ENCODE results near the gene XPO1.

Gene XPO1

DNA sequence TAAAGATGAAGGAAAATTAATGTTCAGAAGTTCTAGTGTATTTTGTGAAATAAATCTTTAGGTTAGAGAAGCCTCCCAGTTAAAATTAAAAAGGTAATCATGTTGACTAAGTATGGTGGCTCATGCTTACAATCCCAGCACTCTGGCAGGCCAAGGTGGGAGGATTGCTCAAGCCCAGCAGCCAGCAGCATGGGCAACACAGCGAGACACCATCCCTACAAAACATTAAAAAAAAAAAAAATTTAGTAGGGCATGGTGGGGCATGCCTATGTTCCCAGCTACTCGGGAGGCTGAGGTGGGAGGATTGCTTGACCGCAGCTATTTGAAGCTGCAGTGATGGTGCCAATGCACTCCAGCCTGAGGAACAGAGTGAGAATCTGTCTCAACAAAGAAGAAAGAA lies 17.9 kb downstream of the XPO1 start:
- no peaks in the 10 kb centered on the region for H3K4me1 ChIP-seq (ENCODE audit: insufficient read depth, poor library complexity, severe bottlenecking)

GRCh38 chr2:61512768-61513398 lies 25.3 kb downstream of the XPO1 start:
- ATAC-seq (ENCODE audit: low read depth) (no peak), DNase-seq (ENCODE audit: low spot score) (no peak)
- H3K27ac ChIP-seq (ENCODE audit: poor library complexity, severe bottlenecking): no peak overlapping the region
- no peaks in the 10 kb centered on the region for H3K27me3 ChIP-seq (ENCODE audit: insufficient read depth, poor library complexity, severe bottlenecking)
- H3K9me3 ChIP-seq (ENCODE audit: severe bottlenecking): no peaks in the 10 kb centered on the region
- no peak overlapping the region for H3K4me3 ChIP-seq (ENCODE audit: severe bottlenecking)
- H3K4me1 ChIP-seq (ENCODE audit: insufficient read depth, poor library complexity, severe bottlenecking): peaks cover 3% of the 10 kb centered on the region
- H3K36me3 ChIP-seq (ENCODE audit: low read depth): peaks cover 96% of the 10 kb centered on the region
- TF ChIP-seq, protein P1, sequence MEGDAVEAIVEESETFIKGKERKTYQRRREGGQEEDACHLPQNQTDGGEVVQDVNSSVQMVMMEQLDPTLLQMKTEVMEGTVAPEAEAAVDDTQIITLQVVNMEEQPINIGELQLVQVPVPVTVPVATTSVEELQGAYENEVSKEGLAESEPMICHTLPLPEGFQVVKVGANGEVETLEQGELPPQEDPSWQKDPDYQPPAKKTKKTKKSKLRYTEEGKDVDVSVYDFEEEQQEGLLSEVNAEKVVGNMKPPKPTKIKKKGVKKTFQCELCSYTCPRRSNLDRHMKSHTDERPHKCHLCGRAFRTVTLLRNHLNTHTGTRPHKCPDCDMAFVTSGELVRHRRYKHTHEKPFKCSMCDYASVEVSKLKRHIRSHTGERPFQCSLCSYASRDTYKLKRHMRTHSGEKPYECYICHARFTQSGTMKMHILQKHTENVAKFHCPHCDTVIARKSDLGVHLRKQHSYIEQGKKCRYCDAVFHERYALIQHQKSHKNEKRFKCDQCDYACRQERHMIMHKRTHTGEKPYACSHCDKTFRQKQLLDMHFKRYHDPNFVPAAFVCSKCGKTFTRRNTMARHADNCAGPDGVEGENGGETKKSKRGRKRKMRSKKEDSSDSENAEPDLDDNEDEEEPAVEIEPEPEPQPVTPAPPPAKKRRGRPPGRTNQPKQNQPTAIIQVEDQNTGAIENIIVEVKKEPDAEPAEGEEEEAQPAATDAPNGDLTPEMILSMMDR (IDR thresholded peaks at IDR 0.05; ENCODE audit: poor library complexity, severe bottlenecking): no peak

More for the DNA sequence above, 17.9 kb downstream of the XPO1 start:
- DNase-seq (ENCODE audit: low spot score) (no peak), ATAC-seq (ENCODE audit: low read depth) (peak; percentile 27; the same call in 1 of the 3 replicates)
- TF ChIP-seq, protein P1 (IDR thresholded peaks at IDR 0.05; ENCODE audit: poor library complexity, severe bottlenecking): no peak
- Histone ChIP-seq H3K9me3 (ENCODE audit: severe bottlenecking) (no peaks in the 10 kb centered on the region), H3K36me3 (ENCODE audit: low read depth) (peaks cover 92% of the 10 kb centered on the region), H3K4me3 (ENCODE audit: severe bottlenecking) (no peak overlapping the region), H3K27me3 (ENCODE audit: insufficient read depth, poor library complexity, severe bottlenecking) (no peaks in the 10 kb centered on the region), H3K27ac (ENCODE audit: poor library complexity, severe bottlenecking) (no peak overlapping the region)

DNA sequence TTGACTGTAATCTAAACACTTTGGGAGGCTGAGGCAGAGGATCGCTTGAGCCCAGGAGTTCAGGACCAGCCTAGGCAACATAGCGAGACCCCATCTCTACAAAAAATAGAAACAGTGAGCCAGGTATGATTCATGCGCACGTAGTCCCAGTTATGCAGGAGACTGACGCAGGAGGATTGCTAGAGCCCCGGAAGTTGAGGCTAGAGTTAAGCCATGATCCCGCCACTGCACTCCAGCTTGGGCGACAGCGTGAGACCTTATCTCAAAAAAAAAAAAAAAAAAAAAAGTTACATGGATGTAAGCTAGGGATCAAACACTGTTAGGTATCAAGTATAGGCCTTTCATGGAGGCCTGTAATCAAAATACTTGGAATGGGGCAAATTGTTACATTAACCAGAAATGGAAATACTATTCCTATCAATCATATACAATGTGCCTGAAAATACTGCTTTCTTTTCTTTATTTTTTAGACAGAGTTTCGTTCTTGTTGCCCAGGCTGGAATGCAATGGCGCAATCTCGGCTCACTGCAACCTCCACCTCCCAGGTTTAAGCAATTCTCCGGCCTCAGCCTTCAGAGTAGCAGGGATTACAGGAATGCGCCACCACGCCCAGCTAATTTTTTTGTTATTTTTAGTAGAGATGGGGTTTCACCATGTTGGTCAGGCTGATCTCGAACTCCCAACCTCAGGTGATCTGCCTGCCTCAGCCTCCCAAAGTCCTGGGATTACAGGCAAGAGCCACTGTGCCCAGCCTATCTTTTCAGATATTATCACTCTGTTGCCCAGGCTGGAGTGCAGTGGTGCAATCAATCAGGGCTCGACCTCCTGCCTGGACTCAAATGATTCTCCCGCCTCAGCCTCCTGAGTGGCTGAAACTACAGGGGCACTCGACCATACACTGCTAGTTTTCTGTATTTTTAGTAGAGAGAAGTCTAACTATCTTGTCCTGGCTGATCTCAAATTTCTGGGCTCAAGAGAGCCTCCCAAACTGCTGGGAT lies 27.2 kb downstream of the XPO1 start:
- ATAC-seq (ENCODE audit: low read depth) (peak; percentile 14; the same call in 1 of the 3 replicates), DNase-seq (ENCODE audit: low spot score) (no peak)
- H3K27me3 ChIP-seq (ENCODE audit: insufficient read depth, poor library complexity, severe bottlenecking): no peaks in the 10 kb centered on the region
- H3K4me3 ChIP-seq (ENCODE audit: severe bottlenecking): no peak overlapping the region
- H3K27ac ChIP-seq (ENCODE audit: poor library complexity, severe bottlenecking): no peak overlapping the region
- H3K9me3 ChIP-seq (ENCODE audit: severe bottlenecking): no peaks in the 10 kb centered on the region
- H3K36me3 ChIP-seq (ENCODE audit: low read depth): peaks cover 88% of the 10 kb centered on the region
- peaks cover 3% of the 10 kb centered on the region for H3K4me1 ChIP-seq (ENCODE audit: insufficient read depth, poor library complexity, severe bottlenecking)
- TF ChIP-seq, protein P1 (IDR thresholded peaks at IDR 0.05; ENCODE audit: poor library complexity, severe bottlenecking): no peak

- Histone ChIP-seq H3K4me1 (ENCODE audit: insufficient read depth, poor library complexity, severe bottlenecking) (no peaks in the 10 kb centered on the region), H3K36me3 (ENCODE audit: low read depth) (peaks cover 84% of the 10 kb centered on the region), H3K9me3 (ENCODE audit: severe bottlenecking) (no peaks in the 10 kb centered on the region), H3K4me3 (ENCODE audit: severe bottlenecking) (no peak overlapping the region), H3K27ac (ENCODE audit: poor library complexity, severe bottlenecking) (no peak overlapping the region), H3K27me3 (ENCODE audit: insufficient read depth, poor library complexity, severe bottlenecking) (no peaks in the 10 kb centered on the region)
- no peak for DNase-seq (ENCODE audit: low spot score)
- ATAC-seq (ENCODE audit: low read depth): no peak
- TF ChIP-seq, protein P1 (IDR thresholded peaks at IDR 0.05; ENCODE audit: poor library complexity, severe bottlenecking): no peak
These were observed 33.2 kb downstream of the XPO1 start for GRCh38 chr2:61504949-61505348.
